Esophagus squamous epithelium (tissue), 5 donors: Measurements from ENCODE around the gene RNF17. TPM values are rescaled to one million over a fixed set of nuclear protein-coding genes. Genes with fewer than 3 reads are reported as not detected.

Source experiments
- DNase-seq: peaks from one replicate; lab custom pipeline; 2025; lab: John Stamatoyannopoulos, UW
- H3K27ac ChIP-seq, 4 donors: fragments of 200-600 bp; sonication (generic); one replicate each; pipeline ENCODE4 v1.5.1; 2016 to 2019; ENCODE audit warnings: mild to moderate bottlenecking in 1 of 4
- H3K27me3 ChIP-seq, 4 donors: fragments of 200-600 bp; sonication (generic); 1 replicate in 3 of 4; 2 replicates in 1 of 4; pipeline versions ENCODE4 v1.5.1 to v1.6.0; 2017 to 2021; ENCODE audit warnings: antibody characterized with exemption in 1 of 4
- H3K36me3 ChIP-seq, 3 donors: fragments of 200-600 bp; sonication (generic); one replicate each; pipeline ENCODE4 v1.5.1; 2016 to 2019
- H3K4me1 ChIP-seq, 3 donors: fragments of 200-600 bp; sonication (generic); one replicate each; pipeline ENCODE4 v1.5.1; 2017 to 2019
- H3K4me3 ChIP-seq, 4 donors: fragments of 200-600 bp; sonication (generic); 1 replicate in 3 of 4; 2 replicates in 1 of 4; pipeline ENCODE4 v1.5.1; 2016 to 2019; ENCODE audit warnings: mild to moderate bottlenecking in 2 of 4, moderate library complexity in 1 of 4
- H3K9me3 ChIP-seq, 3 donors: fragments of 200-600 bp; sonication (generic); one replicate each; pipeline ENCODE4 v1.5.1; 2016 to 2019
- POLR2A ChIP-seq, 4 donors: fragments of 450-650 bp; IDR thresholded peaks; one replicate each; pipeline ENCODE4 v1.6.1; 2017; ENCODE audit warnings: antibody characterized with exemption in 4 of 4, mild to moderate bottlenecking in 4 of 4, moderate library complexity in 3 of 4
- WGBS, 2 donors: methylation state at CpG; one replicate each; pipeline ENCODE4 v1.1.5; 2018; 5-methylcytosine and 5-hydroxymethylcytosine counted together
- intact Hi-C: fragments of 100-400 bp; cut with DNase I; formaldehyde crosslinking; loops from one replicate; pipeline ENCODE4 v1.15.0; 2022
- total RNA-seq, 4 donors: library from RNA; depleted of rRNA; stranded (reverse); fragments of >200 nt; gene quantifications; one replicate each; pipeline ENCODE4 v1.1.0, GENCODE V29; 2016
- TF ChIP-seq, protein P1 (sequence below), 6 experiments: fragments of 450-650 bp in 4 of 6; fragments of 200-600 bp in 2 of 6; sonication (generic) in 2 of 6; IDR thresholded peaks; one replicate each; pipeline ENCODE4 v1.5.1; 2016 to 2019; ENCODE audit warnings: antibody characterized with exemption in 6 of 6, mild to moderate bottlenecking in 4 of 6, moderate library complexity in 4 of 6
- donor health status: DM: yes; HTN: yes; CAD: no.

RNF17 gene
- total RNA-seq, 4 donors from 2014 or later = 0.38 TPM; not detected in 3

DNA sequence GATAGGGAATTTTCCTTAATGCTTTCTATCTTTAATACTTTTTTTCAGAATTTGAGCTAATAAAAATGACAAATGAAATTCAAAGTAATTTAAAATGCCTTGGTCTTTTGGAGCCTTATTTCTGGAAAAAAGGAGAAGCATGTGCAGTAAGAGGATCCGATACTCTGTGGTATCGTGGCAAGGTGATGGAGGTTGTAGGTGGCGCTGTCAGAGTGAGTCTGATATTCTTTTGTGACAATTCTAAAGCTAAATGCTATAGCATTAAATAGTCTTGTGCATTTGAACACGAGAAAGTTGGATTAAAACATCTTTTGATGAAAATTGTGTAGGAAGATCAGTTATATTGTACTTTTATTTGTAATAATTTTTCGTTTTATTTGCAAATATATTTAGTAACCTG lies 95.0 kb downstream of the RNF17 start:
- WGBS, 2 donors = 75 to 87% methylated on average over 5 of the region's 5 CpGs
- intact Hi-C loops = no loop called here
- H3K27ac ChIP-seq = no peak overlapping the region
- H3K36me3 ChIP-seq = no peaks in the 10 kb centered on the region
- no peak for DNase-seq
- no peaks in the 10 kb centered on the region for H3K9me3 ChIP-seq
- H3K27me3 ChIP-seq = no peaks in the 10 kb centered on the region
- no peak for TF ChIP-seq POLR2A (IDR thresholded peaks at IDR 0.05)
- TF ChIP-seq, protein P1, sequence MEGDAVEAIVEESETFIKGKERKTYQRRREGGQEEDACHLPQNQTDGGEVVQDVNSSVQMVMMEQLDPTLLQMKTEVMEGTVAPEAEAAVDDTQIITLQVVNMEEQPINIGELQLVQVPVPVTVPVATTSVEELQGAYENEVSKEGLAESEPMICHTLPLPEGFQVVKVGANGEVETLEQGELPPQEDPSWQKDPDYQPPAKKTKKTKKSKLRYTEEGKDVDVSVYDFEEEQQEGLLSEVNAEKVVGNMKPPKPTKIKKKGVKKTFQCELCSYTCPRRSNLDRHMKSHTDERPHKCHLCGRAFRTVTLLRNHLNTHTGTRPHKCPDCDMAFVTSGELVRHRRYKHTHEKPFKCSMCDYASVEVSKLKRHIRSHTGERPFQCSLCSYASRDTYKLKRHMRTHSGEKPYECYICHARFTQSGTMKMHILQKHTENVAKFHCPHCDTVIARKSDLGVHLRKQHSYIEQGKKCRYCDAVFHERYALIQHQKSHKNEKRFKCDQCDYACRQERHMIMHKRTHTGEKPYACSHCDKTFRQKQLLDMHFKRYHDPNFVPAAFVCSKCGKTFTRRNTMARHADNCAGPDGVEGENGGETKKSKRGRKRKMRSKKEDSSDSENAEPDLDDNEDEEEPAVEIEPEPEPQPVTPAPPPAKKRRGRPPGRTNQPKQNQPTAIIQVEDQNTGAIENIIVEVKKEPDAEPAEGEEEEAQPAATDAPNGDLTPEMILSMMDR (IDR thresholded peaks at IDR 0.05) = no peak
- H3K4me1 ChIP-seq = no peaks in the 10 kb centered on the region
- H3K4me3 ChIP-seq = no peak overlapping the region

DNA sequence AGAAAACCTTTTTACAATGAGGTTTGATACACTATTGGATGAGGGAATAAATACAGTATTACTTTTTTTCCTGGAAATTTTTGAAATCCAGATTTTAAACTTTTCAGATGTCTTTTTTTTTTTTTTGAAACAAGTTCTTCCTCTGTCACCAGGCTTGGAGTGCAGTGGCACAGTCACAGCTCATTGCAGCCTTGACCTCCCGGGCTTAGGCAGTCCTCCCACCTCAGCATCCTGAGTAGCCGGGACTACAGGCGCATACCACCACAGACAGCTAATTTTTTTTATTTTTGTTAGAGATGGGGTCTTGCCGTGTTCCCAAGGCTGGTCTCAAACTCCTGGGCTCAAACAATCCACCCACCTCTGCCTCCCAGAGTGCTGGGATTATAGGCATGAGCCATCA lies 96.8 kb downstream of the RNF17 start:
- Histone ChIP-seq H3K27me3 (no peaks in the 10 kb centered on the region), H3K4me1 (peaks cover 0 to 6% (median 0%) of the 10 kb centered on the region in 3 donors), H3K9me3 (no peaks in the 10 kb centered on the region), H3K36me3 (no peaks in the 10 kb centered on the region), H3K27ac (no peak overlapping the region), H3K4me3 (no peak overlapping the region)
- TF ChIP-seq, protein P1 (IDR thresholded peaks at IDR 0.05) = no peak
- TF ChIP-seq POLR2A (IDR thresholded peaks at IDR 0.05) = no peak
- intact Hi-C loops = no loop called here
- DNase-seq = no peak
- 77 to 85% methylated on average over 4 of the region's 4 CpGs for WGBS, 2 donors

DNA sequence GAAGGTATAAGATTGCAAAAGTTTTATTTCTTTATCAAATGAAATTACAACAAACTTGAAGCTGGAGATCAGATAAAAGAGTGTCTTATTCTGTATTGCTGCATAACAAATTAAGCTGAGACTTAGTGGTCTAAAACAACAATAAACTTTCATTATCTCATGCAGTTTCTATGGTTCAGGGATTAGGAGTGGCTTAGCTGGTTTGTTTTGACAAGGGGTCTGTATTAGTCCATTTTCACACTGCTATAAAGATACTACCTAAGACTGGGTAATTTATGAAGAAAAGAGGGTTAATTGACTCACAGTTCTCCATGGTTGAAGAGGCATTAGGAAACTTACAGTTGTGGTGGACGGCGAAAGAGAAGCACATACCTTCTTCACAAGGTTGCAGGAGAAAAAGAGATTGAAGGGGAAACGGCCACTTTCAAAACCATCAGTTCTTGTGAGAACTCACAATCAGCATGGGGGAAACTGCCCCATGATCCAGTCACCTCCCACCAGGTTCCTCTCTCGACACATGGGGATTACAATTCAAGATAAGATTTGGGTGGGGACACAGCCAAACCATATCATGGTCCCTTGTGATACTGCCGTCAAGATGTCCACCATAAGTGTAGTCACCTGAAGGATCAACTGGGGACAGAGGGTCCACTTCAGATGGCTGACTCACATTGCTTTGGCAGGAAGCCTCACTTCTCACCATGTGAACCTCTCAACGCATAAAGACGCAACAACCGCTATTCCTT lies 97.8 kb downstream of the RNF17 start:
- intact Hi-C loops = no loop called here
- TF ChIP-seq, protein P1 (IDR thresholded peaks at IDR 0.05) = no peak
- no peak for TF ChIP-seq POLR2A (IDR thresholded peaks at IDR 0.05)
- Histone ChIP-seq H3K9me3 (no peaks in the 10 kb centered on the region), H3K36me3 (no peaks in the 10 kb centered on the region), H3K27me3 (no peaks in the 10 kb centered on the region), H3K27ac (no peak overlapping the region), H3K4me1 (peaks cover 0 to 6% (median 0%) of the 10 kb centered on the region in 3 donors), H3K4me3 (no peak overlapping the region)
- 87 to 91% methylated on average over 8 of the region's 8 CpGs for WGBS, 2 donors
- no peak for DNase-seq

DNA sequence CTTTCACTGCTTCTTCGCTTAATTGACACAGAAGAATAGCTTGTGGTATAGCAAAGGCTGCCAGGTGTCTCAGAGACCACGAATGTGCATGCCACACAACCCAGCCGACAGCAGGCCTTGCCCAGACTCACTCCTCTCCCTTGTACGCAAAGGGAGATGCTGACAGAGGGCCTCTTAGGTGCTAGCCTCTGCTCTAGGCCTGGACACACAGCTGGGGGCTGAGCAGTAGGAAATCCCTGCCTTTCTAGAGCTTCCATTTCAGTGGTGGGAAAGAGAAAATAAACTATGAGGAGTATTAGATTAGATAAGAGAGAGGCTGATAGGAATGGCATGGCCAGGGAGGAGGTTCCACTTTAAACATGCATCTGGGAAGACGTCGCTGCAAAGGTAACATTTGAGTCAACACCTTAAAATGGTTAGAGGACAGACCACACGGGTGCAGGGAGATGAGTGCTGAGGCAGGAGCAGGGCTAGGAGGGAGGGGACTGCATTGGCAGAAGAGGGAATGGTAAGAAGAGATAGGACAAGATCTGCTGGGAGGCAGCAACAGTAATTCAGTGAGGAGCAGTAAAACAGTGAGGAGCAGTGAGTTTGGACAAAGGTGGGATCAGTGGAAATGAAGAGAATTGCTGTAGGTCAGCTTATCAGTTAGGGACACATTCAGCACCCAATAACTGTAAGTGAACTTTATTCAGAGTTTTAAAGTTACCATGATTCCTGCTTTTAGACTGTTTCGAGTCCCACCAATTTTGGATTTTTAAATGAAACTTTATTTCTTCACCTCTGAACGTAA lies 100.0 kb downstream of the RNF17 start:
- intact Hi-C loops = no loop called here
- TF ChIP-seq POLR2A (IDR thresholded peaks at IDR 0.05) = no peak
- TF ChIP-seq, protein P1 (IDR thresholded peaks at IDR 0.05) = no peak
- Histone ChIP-seq H3K27ac (no peak overlapping the region), H3K9me3 (no peaks in the 10 kb centered on the region), H3K4me3 (no peak overlapping the region), H3K4me1 (peaks cover 0 to 6% (median 0%) of the 10 kb centered on the region in 3 donors), H3K36me3 (no peaks in the 10 kb centered on the region), H3K27me3 (no peaks in the 10 kb centered on the region)
- no peak for DNase-seq
- 60 to 61% methylated on average over 8 of the region's 9 CpGs for WGBS, 2 donors

DNA sequence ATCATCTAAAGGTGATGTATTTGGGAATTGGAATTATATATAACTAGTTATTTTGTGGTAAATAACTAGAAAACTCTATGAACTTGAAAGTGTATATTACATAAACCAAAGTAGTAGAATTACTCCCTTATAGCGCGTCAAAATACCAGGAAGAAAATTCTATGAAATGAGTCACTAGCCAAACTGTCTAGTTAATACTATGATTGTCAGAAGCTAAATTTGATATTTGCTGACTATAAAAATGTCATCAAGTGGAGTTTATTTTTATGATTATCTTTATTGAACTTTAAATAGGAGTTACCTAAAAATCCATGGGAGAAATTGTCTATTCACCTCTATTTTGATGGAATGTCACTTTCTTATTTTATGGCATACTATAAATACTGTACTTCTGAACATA lies 100.6 kb downstream of the RNF17 start:
- intact Hi-C loops = no loop called here
- H3K36me3 ChIP-seq = no peaks in the 10 kb centered on the region
- no peak overlapping the region for H3K27ac ChIP-seq
- 52 to 79% methylated on average over 2 of the region's 2 CpGs for WGBS, 2 donors
- DNase-seq = no peak
- no peaks in the 10 kb centered on the region for H3K9me3 ChIP-seq
- TF ChIP-seq, protein P1 (IDR thresholded peaks at IDR 0.05) = no peak
- no peak for TF ChIP-seq POLR2A (IDR thresholded peaks at IDR 0.05)
- peaks cover 0 to 6% (median 0%) of the 10 kb centered on the region in 3 donors for H3K4me1 ChIP-seq
- no peaks in the 10 kb centered on the region for H3K27me3 ChIP-seq
- no peak overlapping the region for H3K4me3 ChIP-seq
